Tibial nerve (tissue), 4 donors: ENCODE measurements around the gene SPATA13. TPM values are rescaled to one million over a fixed set of nuclear protein-coding genes. Genes with fewer than 3 reads are reported as not detected.

Experiments
- DNase-seq, 2 donors: peaks; one replicate each; pipeline ENCODE4 v3.0.0-alpha.2; 2019; ENCODE audit warnings: low spot score in 2 of 2
- H3K27ac ChIP-seq, 4 donors: fragments of 200-600 bp; sonication (generic) in 3 of 4; one replicate each; pipeline ENCODE4 v1.5.1; 2017 to 2019; ENCODE audit warnings: mild to moderate bottlenecking in 1 of 4
- H3K27me3 ChIP-seq, 2 donors: fragments of 200-600 bp; sonication (generic) in 1 of 2; one replicate each; pipeline versions ENCODE4 v1.5.1 to v1.6.0; 2017 to 2019
- H3K36me3 ChIP-seq, 3 donors: fragments of 200-600 bp; sonication (generic); one replicate each; pipeline ENCODE4 v1.5.1; 2018 to 2019
- H3K4me1 ChIP-seq, 4 donors: fragments of 200-600 bp; sonication (generic) in 3 of 4; one replicate each; pipeline ENCODE4 v1.5.1; 2017 to 2019
- H3K4me3 ChIP-seq, 4 donors: fragments of 200-600 bp; sonication (generic) in 3 of 4; one replicate each; pipeline ENCODE4 v1.5.1; 2017 to 2019; ENCODE audit warnings: mild to moderate bottlenecking in 1 of 4, moderate library complexity in 1 of 4
- H3K9me3 ChIP-seq, 4 donors: fragments of 200-600 bp; sonication (generic) in 3 of 4; one replicate each; pipeline ENCODE4 v1.5.1; 2017 to 2019
- EP300 ChIP-seq, 2 donors: sonication (generic); formaldehyde crosslinking; IDR thresholded peaks; one replicate each; pipeline ENCODE4 v1.6.1; 2017; ENCODE audit warnings: antibody characterized with exemption in 2 of 2, mild to moderate bottlenecking in 1 of 2
- POLR2A ChIP-seq, 2 donors: fragments of 450-650 bp; IDR thresholded peaks; one replicate each; pipeline ENCODE4 v1.6.1; 2017; ENCODE audit warnings: antibody characterized with exemption in 2 of 2, mild to moderate bottlenecking in 2 of 2, moderate library complexity in 2 of 2
- WGBS, 2 donors: methylation state at CpG; one replicate each; pipeline ENCODE4 v1.1.5; 2018; 5-methylcytosine and 5-hydroxymethylcytosine counted together
- total RNA-seq, 4 donors: library from RNA; depleted of rRNA; stranded (reverse); fragments of >200 nt; gene quantifications; one replicate each; pipeline ENCODE4 v1.1.0, GENCODE V29; 2016
- TF ChIP-seq, protein P1 (sequence below), 5 experiments: fragments of 200-600 bp in 3 of 5; fragments of 450-650 bp in 2 of 5; sonication (generic) in 3 of 5; IDR thresholded peaks; one replicate each; pipeline ENCODE4 v1.5.1; 2016 to 2019; ENCODE audit warnings: antibody characterized with exemption in 5 of 5, mild to moderate bottlenecking in 3 of 5, moderate library complexity in 2 of 5

The SPATA13 gene
- total RNA-seq, 4 donors from 2014 or later, result 35.0 to 96.0 (median 51.7) TPM

DNA sequence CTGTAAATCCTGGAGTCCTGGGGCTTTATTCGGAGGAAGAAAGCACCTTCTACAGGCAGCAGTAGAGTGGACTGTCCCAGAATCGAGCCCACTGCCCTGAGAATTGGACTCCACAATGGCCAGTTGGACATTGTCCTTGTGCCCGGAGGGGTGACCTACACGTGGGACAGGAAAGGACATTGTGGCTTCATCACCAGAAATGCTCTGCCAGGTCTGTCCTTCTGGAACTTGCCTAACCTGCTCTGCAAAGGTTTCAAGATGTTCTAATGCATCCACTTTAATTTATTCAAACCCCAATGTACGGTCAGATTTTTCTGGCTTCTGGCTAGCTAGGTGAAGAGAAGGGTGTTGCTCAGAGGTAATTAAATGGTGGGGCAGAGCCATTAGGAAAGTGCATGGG is 32.4 kb upstream of the SPATA13 start:
- DNase-seq, result no peak
- TF ChIP-seq POLR2A (IDR thresholded peaks at IDR 0.05) (no peak), EP300 (IDR thresholded peaks at IDR 0.05) (no peak)
- TF ChIP-seq, protein P1, sequence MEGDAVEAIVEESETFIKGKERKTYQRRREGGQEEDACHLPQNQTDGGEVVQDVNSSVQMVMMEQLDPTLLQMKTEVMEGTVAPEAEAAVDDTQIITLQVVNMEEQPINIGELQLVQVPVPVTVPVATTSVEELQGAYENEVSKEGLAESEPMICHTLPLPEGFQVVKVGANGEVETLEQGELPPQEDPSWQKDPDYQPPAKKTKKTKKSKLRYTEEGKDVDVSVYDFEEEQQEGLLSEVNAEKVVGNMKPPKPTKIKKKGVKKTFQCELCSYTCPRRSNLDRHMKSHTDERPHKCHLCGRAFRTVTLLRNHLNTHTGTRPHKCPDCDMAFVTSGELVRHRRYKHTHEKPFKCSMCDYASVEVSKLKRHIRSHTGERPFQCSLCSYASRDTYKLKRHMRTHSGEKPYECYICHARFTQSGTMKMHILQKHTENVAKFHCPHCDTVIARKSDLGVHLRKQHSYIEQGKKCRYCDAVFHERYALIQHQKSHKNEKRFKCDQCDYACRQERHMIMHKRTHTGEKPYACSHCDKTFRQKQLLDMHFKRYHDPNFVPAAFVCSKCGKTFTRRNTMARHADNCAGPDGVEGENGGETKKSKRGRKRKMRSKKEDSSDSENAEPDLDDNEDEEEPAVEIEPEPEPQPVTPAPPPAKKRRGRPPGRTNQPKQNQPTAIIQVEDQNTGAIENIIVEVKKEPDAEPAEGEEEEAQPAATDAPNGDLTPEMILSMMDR (IDR thresholded peaks at IDR 0.05), result no peak
- peaks cover 0 to 12% (median 0%) of the 10 kb centered on the region in 4 donors for H3K9me3 ChIP-seq
- peaks cover 0 to 9% (median 2%) of the 10 kb centered on the region in 4 donors for H3K4me1 ChIP-seq
- no peak overlapping the region for H3K27ac ChIP-seq
- no peaks in the 10 kb centered on the region for H3K36me3 ChIP-seq
- no peaks in the 10 kb centered on the region for H3K27me3 ChIP-seq
- no peak overlapping the region for H3K4me3 ChIP-seq
- 82 to 92% methylated on average over 5 of the region's 5 CpGs for WGBS, 2 donors

DNA sequence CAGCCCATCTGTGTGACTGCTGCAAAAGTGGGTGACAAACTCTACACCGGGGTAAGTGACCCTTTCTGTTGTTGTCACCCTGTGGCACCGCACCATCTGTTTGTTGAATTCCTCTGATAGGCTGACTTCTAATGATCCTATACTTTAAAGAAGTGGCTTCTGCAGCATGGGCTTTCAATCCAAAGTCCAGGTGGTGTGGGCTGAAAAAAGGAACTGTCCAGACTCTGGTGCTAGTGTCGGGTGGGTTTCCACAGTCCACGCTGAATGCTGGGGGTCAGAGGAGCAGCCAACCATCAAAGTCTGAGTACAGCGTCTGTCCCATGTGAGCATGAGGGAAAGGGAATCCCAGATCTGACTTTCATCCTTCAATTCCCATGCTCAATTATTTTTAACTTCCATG is 31.6 kb upstream of the SPATA13 start:
- Histone ChIP-seq H3K27me3 (no peaks in the 10 kb centered on the region), H3K36me3 (no peaks in the 10 kb centered on the region), H3K9me3 (peaks cover 0 to 12% (median 0%) of the 10 kb centered on the region in 4 donors), H3K27ac (no peak overlapping the region), H3K4me3 (no peak overlapping the region), H3K4me1 (peaks cover 0 to 9% (median 2%) of the 10 kb centered on the region in 4 donors)
- no peak for TF ChIP-seq POLR2A (IDR thresholded peaks at IDR 0.05)
- TF ChIP-seq EP300 (IDR thresholded peaks at IDR 0.05), result no peak
- TF ChIP-seq, protein P1 (IDR thresholded peaks at IDR 0.05), result no peak
- 72 to 80% methylated on average over 5 of the region's 5 CpGs for WGBS, 2 donors
- no peak for DNase-seq

DNA sequence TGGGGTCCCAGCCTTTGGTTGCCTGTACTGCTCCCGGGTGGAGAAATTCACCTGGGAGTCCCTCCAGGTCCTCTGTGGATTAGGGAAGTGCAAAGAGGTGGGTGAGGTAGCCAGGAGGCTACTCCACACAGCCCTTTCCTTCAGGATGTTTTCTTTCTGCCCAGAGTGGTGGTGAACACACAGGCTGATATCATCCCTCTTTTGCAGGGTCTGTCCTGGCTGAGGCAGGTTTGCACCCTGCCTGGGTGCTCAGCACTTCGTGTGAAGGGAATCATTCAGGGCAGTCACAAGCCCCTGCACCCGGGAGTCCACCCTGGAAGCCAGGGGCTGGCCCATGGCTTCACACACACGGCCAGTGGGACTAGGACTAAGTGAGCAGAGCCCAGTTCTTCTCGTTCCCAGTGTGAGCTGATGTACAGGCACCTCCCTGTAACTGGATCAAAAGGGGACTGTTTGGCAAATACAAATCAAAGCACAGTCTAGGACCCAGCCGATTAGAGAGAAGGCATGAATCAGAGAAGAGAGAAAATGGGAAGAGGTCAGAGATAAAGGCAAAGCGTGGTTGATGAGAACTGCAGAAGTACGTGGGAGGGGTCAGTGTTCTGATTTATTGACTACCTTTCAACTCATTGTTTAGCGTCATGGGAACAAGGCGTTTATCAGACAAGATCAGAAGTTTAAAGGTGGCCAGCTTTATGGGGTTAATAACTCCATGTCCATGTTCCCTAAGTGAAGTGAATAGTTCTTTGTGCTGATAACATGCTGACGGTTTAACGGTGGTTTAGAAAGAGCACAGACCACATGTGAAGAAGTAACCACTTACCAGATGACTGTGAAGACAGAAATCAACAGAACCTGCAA is 30.4 kb upstream of the SPATA13 start:
- TF ChIP-seq POLR2A (IDR thresholded peaks at IDR 0.05), result no peak
- TF ChIP-seq EP300 (IDR thresholded peaks at IDR 0.05), result no peak
- TF ChIP-seq, protein P1 (IDR thresholded peaks at IDR 0.05), result no peak
- Histone ChIP-seq H3K27ac (no peak overlapping the region), H3K27me3 (no peaks in the 10 kb centered on the region), H3K4me1 (peaks cover 0 to 4% (median under 1%) of the 10 kb centered on the region in 4 donors), H3K36me3 (no peaks in the 10 kb centered on the region), H3K9me3 (peaks cover 0 to 12% (median 0%) of the 10 kb centered on the region in 4 donors), H3K4me3 (no peak overlapping the region)
- whole genome bisulfite sequencing, 2 donors, result 23 to 35% methylated on average over 12 of the region's 12 CpGs
- DNase-seq, result no peak

DNA sequence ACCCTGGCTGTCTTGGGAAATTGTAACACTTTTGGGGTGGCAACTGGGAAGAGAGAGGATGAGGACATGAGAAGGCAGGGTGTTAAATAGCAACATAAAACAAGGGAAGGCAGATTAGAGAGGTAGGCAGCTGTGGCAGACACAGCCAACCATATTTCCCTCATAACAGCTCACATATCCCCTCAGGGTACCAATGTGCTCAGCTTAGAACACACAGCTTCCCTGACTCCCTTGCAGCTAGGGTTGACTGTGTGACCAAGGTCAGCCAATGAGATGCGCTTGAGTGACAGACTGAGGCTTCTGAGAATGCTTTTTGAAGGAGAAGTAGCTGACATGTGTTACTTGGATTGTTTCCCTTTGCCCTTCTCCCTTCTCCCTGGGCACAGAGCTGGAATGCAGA is 28.8 kb upstream of the SPATA13 start:
- no peak overlapping the region for H3K27ac ChIP-seq
- 0 to 58% methylated on average over 1 of the region's 1 CpG for WGBS, 2 donors
- H3K9me3 ChIP-seq, result peaks cover 0 to 12% (median 0%) of the 10 kb centered on the region in 4 donors
- no peak for DNase-seq
- H3K4me1 ChIP-seq, result peaks cover 0 to 4% (median 0%) of the 10 kb centered on the region in 4 donors
- no peak overlapping the region for H3K4me3 ChIP-seq
- TF ChIP-seq, protein P1 (IDR thresholded peaks at IDR 0.05), result no peak
- no peak for TF ChIP-seq POLR2A (IDR thresholded peaks at IDR 0.05)
- TF ChIP-seq EP300 (IDR thresholded peaks at IDR 0.05), result no peak
- no peaks in the 10 kb centered on the region for H3K36me3 ChIP-seq
- no peaks in the 10 kb centered on the region for H3K27me3 ChIP-seq
